Embryonic facial prominence (tissue), 1 donor: ENCODE results near the gene SUPT6H.

ENCODE experiments used
- DNase-seq: peaks from one replicate; pipeline ENCODE4 v3.0.0-alpha.2; 2016; ENCODE audit errors: extremely low spot score

Gene SUPT6H

GRCh38 chr17:28750178-28751047 is 88.4 kb downstream of the SUPT6H start:
- DNase-seq, result peak; percentile 62

GRCh38 chr17:28751600-28752366 is 89.8 kb downstream of the SUPT6H start:
- DNase-seq, result no peak
